NT2/D1 (cell line): ENCODE data around the gene FAR2.

Experiments used
- SUZ12 ChIP-seq: IDR thresholded peaks from 2 replicates; pipeline ENCODE4 v1.6.1; 2011; ENCODE audit not compliant: insufficient read length, insufficient read depth; ENCODE audit errors: extremely low read depth
- ZNF274 ChIP-seq: IDR thresholded peaks from 2 replicates; pipeline ENCODE4 v1.6.1; 2011; ENCODE audit warnings: mild to moderate bottlenecking, low read depth, low read length

GRCh38 chr12:29222200-29222599 is 73.1 kb downstream of the FAR2 start:
- TF ChIP-seq SUZ12, result no peak
- no peak for TF ChIP-seq ZNF274
